HG02610 (cell line): ENCODE measurements around the gene APLP1.
"Not testable (repeated sequence)": the region's sequence is repeated elsewhere in the genome, so short reads cannot be mapped to it uniquely, and the experiment has no call there.

Source experiments
- ATAC-seq: cut with Tn5 transposase; IDR thresholded peaks from one replicate; pipeline ENCODE4 v1.9.1; 2021; ENCODE audit warnings: mild to moderate bottlenecking, moderate library complexity; ENCODE audit not compliant: unreplicated experiment

The APLP1 gene

DNA sequence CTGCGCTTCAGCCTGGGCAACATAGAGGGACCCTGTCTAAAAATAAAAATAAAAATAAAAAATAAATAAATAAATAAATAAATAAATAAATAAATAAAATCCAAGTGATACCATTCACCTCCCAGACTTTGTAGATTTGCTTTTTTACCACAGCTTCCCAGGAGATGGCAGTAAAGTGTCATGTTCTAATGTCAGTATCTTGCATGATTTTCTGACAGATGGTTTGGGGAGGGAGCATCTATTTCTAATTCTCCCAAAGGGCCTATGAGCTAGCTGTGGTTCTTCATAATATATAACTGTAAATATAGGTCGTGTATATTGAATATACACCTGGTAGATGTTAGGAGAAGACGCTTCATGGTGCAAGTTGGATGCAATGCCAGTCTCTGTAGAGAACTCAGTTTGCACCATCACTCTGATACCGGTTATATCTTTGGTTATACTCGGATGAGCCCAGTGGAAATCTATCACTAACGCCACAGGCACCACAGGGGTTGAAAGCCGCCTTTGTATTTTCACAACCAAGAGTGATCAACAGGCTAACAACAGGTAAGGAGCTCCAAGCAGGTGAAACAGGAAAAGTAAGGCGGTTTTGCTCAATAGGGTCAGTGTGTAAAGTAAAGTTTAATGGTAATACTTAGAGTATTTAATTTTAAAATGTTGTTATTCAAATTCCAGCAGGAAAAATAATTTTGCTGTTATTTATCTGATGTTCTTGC lies 13.9 kb downstream of the APLP1 start:
- no peak for ATAC-seq

DNA sequence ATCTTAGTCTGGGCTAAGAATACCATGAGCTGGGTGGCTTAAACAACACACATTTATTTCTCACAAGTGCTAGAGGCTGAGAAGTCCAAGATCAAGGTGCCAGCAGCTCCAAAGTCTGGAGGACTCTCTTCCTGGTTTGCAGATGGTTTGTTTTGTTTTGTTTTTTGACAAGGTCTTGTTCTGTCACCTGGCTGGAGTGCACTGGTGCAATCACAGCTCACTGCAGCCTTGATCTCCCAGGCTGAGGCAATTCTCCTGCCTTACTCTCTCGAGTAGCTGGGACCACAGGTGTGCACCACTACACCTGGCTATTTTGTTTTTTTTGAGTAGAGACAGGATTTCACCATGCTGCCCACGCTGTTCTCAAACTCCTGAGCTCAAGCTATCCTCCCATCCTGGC lies 15.5 kb downstream of the APLP1 start:
- no peak for ATAC-seq

- ATAC-seq, result no peak
Observed at GRCh38 chr19:35885225-35885738, 16.9 kb downstream of the APLP1 start.

DNA sequence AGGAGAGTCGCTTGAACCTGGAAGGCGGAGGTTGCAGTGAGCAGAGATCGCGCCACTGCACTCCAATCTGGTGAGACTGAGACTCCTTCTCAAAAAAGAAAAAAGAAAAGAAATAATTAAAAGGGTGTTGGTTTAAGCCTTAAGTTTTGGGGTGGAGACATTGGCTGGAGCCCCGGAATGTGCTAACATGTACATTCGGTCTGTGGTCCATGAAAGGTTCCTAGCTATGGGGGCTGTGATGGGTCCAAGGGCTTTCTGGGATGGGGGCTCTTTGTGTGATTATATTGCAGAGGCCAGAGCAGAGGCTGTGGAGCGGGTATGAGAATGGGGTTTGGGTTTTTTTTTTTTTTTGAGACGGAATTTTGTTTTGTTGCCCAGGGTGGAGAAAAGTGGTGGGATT lies 17.5 kb downstream of the APLP1 start:
- no peak for ATAC-seq

DNA sequence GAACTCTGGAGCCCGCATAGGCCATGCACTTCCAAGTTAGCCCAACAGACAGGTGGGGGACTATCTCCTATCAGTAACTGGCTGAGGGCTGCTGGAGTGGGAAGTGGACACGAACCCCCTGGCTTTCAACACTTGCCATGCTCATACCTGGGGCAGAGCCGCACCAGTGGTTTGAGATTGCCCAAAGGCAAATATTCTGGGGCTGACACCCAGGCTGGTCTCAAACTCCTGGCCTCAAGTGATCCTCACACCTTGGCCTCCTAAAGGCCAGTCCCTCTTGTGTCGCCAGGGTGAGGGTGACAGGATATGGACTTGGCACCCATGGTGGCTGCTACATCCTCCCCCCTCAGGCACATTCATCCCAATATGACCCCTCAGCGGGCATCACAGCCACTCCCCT lies 18.8 kb downstream of the APLP1 start:
- no peak for ATAC-seq

GRCh38 chr19:35888398-35888797 lies 20.0 kb downstream of the APLP1 start:
- ATAC-seq, result no peak

- ATAC-seq, result no peak
Observed at GRCh38 chr19:35889370-35890112, 21.2 kb downstream of the APLP1 start.

DNA sequence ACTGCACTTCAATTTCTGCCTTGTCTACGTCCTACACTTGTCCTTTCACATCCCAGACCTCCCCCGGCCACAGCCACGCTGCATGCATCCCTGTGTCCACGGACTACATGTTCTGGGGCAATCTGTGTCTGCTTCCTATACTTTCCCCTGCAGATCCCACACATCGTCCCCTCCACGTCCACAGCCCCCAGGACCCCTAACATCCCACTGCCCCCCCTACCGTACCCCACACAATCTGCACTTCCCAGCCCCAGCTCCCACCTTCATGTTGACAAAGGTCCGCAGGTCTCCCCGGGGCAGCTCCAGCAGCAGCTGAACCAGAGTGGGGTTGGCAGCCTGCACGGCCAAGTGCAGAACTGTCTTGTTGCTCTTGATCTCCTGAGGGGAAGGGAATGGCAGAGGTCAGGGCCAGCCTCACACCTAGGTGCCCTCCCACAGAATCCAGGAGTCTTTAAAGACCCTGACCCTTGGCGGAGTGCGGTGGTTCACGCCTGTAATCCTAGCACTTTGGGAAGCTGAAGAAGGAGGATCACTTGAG lies 21.8 kb downstream of the APLP1 start:
- no peak for ATAC-seq

GRCh38 chr19:35891819-35892218 lies 23.4 kb downstream of the APLP1 start:
- not testable (repeated sequence) for ATAC-seq

GRCh38 chr19:35894342-35894741 lies 26.0 kb downstream of the APLP1 start:
- no peak for ATAC-seq

GRCh38 chr19:35895911-35896642 lies 27.7 kb downstream of the APLP1 start:
- ATAC-seq, result no peak

DNA sequence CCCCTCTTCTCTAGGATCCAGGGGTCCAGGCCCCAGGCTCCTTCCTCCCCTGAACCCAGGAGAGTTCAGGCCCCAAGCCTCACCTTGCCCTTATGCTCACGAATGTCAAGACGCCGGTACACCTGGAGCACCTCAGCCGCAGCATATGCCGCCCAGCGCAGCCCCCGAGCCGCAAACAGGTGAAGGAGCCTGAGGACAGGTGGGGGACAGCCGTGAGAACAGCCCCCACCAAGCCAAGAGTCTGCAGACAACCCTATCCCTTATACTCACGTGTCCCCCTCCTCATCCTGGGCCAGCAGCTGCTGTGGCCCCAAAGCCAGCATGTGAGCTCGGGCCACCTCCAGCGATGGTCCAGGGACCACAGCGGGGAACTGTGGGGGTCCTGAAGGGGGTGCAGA lies 28.3 kb downstream of the APLP1 start:
- ATAC-seq, result no peak

- no peak for ATAC-seq
Observed at GRCh38 chr19:35897706-35898451, 29.5 kb downstream of the APLP1 start.

DNA sequence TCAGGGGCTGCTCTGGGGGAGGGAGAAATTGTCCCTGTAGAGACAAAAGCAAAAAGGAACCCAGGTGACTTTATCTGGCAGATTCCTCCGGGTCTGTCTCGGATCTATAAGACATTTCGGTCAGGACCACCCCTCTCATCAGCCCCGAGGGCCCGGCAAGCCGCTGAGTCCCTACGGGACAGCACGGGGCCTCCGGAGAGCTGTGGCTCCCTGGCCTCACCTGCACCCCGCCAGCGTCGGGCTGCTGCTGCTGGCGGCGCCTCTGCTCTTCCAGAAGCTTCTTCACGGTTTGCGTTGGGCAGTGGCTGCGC lies 30.1 kb downstream of the APLP1 start:
- ATAC-seq, result no peak

DNA sequence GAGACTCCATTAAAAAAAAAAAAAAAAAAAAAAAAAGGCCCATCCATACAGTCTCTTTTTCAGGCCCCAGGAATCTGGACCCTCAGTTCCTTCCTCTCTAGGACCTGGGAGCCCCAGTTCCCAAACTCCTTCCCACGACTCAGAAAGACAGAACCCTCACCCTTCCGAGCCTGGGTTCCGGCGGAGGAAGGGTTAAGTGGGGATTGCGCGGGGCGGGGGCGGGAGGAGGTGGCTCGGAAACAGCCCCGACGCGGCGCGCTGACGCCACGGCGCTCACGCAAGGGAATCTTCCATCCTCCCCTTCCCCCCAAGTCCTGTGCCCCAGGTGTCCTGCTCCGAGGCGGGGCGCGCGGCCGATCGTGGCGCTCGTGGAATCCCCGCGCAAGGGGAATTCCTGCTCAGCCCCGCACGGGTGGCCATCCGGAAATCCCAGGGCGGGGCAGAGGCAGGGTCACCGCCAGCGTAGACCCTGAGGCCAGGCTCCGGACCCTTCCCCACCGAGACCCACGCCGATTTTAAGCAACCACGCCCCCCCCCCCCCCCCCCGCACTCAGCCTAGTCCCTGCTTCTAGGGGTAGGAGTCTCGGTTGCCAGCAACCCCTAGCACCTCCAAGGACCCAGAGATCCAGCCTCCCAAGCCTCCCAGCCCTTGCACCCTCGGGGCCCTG lies 31.3 kb downstream of the APLP1 start:
- peak; percentile 27 for ATAC-seq

- no peak for ATAC-seq
Observed at GRCh38 chr19:35901055-35901644, 32.8 kb downstream of the APLP1 start.

GRCh38 chr19:35901854-35902661 lies 33.7 kb downstream of the APLP1 start, which contains the start of gene HCST:
Gene HCST (plus strand): TSS chr19:35902529. CDS start chr19:35902594, 65 bp downstream.
- no peak for ATAC-seq

DNA sequence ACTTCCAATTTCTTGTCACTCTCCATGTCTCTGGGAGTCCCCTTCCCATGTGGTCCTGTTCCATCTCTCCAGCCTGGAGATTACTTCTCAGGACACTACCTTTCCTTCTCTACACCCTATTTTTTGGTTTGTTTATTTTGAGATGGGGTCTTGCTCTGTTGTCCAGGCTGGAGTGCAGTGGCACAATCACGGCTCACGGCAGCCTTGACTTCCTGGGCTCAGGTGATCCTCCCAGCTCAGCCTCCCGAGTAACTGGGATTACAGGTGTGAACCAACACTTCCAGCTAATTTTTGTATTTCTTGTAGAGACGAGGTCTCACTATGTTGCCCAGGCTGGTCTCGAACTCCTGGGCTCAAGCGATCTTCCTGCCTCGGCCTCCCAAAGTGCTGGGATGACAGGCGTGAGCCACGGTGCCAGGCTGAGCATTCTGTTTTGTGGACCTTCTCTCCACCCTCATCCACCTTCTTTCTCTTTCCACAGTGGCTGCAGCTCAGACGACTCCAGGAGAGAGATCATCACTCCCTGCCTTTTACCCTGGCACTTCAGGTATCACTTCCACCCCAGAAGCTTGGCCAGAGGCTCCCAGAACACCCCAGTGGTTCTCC lies 34.6 kb downstream of the APLP1 start:
- ATAC-seq, result no peak
